Vagina (tissue), 2 donors: ENCODE results near the gene SH2D3C. TPM values are rescaled to one million over a fixed set of nuclear protein-coding genes. Genes with fewer than 3 reads are reported as not detected.

Experiments
- DNase-seq, 2 donors: peaks; one replicate each; pipeline ENCODE4 v3.0.0-alpha.2; 2017; ENCODE audit errors: extremely low spot score in 2 of 2
- H3K27ac ChIP-seq: fragments of 200-600 bp; sonication (generic); one replicate; pipeline ENCODE4 v1.5.1; 2019
- H3K27me3 ChIP-seq: fragments of 200-600 bp; sonication (generic); one replicate; pipeline ENCODE4 v1.5.1; 2019
- H3K36me3 ChIP-seq, 2 donors: fragments of 200-600 bp; sonication (generic); one replicate each; pipeline ENCODE4 v1.5.1; 2017 to 2019
- H3K4me1 ChIP-seq: fragments of 200-600 bp; sonication (generic); one replicate; pipeline ENCODE4 v1.5.1; 2019
- H3K4me3 ChIP-seq, 2 donors: fragments of 200-600 bp; sonication (generic); 1 replicate in 1 of 2; 2 replicates in 1 of 2; pipeline ENCODE4 v1.5.1; 2016 to 2019
- H3K9me3 ChIP-seq: fragments of 200-600 bp; sonication (generic); one replicate; pipeline ENCODE4 v1.5.1; 2019
- CTCF ChIP-seq, 3 experiments: fragments of 450-650 bp in 2 of 3; fragments of 200-600 bp in 1 of 3; sonication (generic) in 1 of 3; IDR thresholded peaks; one replicate each; pipeline ENCODE4 v1.5.1; 2017 to 2019; ENCODE audit warnings: antibody characterized with exemption in 3 of 3, mild to moderate bottlenecking in 2 of 3, moderate library complexity in 2 of 3
- POLR2A ChIP-seq, 2 donors: fragments of 450-650 bp; IDR thresholded peaks; one replicate each; pipeline ENCODE4 v1.6.1; 2017; ENCODE audit warnings: antibody characterized with exemption in 2 of 2, mild to moderate bottlenecking in 2 of 2, moderate library complexity in 2 of 2
- POLR2AphosphoS5 ChIP-seq, 2 donors: sonication (generic); formaldehyde crosslinking; IDR thresholded peaks; one replicate each; pipeline ENCODE4 v1.9.0; 2017; ENCODE audit warnings: antibody characterized with exemption in 2 of 2, mild to moderate bottlenecking in 2 of 2, low read depth in 1 of 2; ENCODE audit not compliant: insufficient read depth in 1 of 2
- intact Hi-C: fragments of 100-400 bp; cut with DNase I; formaldehyde crosslinking; loops from one replicate; pipeline ENCODE4 v1.15.1; 2023
- total RNA-seq: library from RNA; depleted of rRNA; stranded (reverse); fragments of >200 nt; gene quantifications from one replicate; pipeline ENCODE4 v1.2.3, GENCODE V29; 2016

The SH2D3C gene
- total RNA-seq, 1 donor from 2014 or later = 19.6 TPM

- H3K36me3 ChIP-seq = peaks cover 0 to 12% of the 10 kb centered on the region in 2 donors
- H3K4me1 ChIP-seq = peaks cover 15% of the 10 kb centered on the region
- TF ChIP-seq POLR2AphosphoS5 (IDR thresholded peaks at IDR 0.05; ENCODE audit: insufficient read depth in 1 of 2, low read depth in 1 of 2) (no peak), POLR2A (IDR thresholded peaks at IDR 0.05) (no peak), CTCF (IDR thresholded peaks at IDR 0.05) (no peak)
- H3K4me3 ChIP-seq = no peak overlapping the region
- H3K27ac ChIP-seq = no peak overlapping the region
- no peaks in the 10 kb centered on the region for H3K27me3 ChIP-seq
- DNase-seq = no peak
- intact Hi-C loops = loop anchor here (2.0 to 10.0 kb wide), 3 partner anchors 36 to 228 kb away; no protein-coding TSS in a partner anchor
- no peaks in the 10 kb centered on the region for H3K9me3 ChIP-seq
Measured at GRCh38 chr9:127732444-127732843, 46.0 kb downstream of the SH2D3C start.

DNA sequence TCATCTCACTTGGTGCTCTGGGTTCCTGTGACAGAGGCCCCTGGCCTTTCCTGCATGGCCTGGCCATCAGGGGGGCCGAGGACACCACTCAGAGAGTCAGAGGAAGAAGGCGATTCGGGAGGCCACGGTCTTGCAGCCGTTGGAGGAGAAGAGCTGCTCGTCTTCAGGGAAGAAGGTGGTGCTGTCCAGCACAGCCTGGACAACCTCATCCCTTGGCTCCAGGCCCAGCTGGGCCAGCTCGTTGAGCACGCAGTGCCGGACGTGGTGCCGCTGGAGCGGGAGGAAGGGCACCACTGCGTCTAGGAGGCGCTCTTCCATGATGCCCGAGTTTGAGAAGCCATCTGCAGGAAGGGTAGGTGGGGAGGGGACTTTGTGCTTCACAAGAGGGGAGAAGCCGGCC lies 46.5 kb downstream of the SH2D3C start:
- no peaks in the 10 kb centered on the region for H3K9me3 ChIP-seq
- no peak overlapping the region for H3K27ac ChIP-seq
- DNase-seq = no peak

GRCh38 chr9:127730799-127731410 lies 47.6 kb downstream of the SH2D3C start:
- peaks cover 15% of the 10 kb centered on the region for H3K4me1 ChIP-seq
- TF ChIP-seq CTCF (IDR thresholded peaks at IDR 0.05) (no peak), POLR2AphosphoS5 (IDR thresholded peaks at IDR 0.05; ENCODE audit: insufficient read depth in 1 of 2, low read depth in 1 of 2) (no peak), POLR2A (IDR thresholded peaks at IDR 0.05) (no peak)
- H3K9me3 ChIP-seq = no peaks in the 10 kb centered on the region
- no peak for DNase-seq
- H3K36me3 ChIP-seq = peaks cover 0 to 12% of the 10 kb centered on the region in 2 donors
- intact Hi-C loops = loop anchor here (5.0 to 10.0 kb wide), 2 partner anchors 134 to 226 kb away; no protein-coding TSS in a partner anchor
- H3K27ac ChIP-seq = no peak overlapping the region
- H3K27me3 ChIP-seq = no peaks in the 10 kb centered on the region
- no peak overlapping the region for H3K4me3 ChIP-seq

More for the DNA sequence above, 46.5 kb downstream of the SH2D3C start:
- intact Hi-C loops = loop anchor here (2.0 to 10.0 kb wide), 3 partner anchors 35 to 227 kb away; no protein-coding TSS in a partner anchor
- H3K4me3 ChIP-seq = no peak overlapping the region
- peaks cover 15% of the 10 kb centered on the region for H3K4me1 ChIP-seq
- no peaks in the 10 kb centered on the region for H3K27me3 ChIP-seq
- TF ChIP-seq POLR2AphosphoS5 (IDR thresholded peaks at IDR 0.05; ENCODE audit: insufficient read depth in 1 of 2, low read depth in 1 of 2) (no peak), POLR2A (IDR thresholded peaks at IDR 0.05) (no peak), CTCF (IDR thresholded peaks at IDR 0.05) (no peak)
- peaks cover 0 to 12% of the 10 kb centered on the region in 2 donors for H3K36me3 ChIP-seq

DNA sequence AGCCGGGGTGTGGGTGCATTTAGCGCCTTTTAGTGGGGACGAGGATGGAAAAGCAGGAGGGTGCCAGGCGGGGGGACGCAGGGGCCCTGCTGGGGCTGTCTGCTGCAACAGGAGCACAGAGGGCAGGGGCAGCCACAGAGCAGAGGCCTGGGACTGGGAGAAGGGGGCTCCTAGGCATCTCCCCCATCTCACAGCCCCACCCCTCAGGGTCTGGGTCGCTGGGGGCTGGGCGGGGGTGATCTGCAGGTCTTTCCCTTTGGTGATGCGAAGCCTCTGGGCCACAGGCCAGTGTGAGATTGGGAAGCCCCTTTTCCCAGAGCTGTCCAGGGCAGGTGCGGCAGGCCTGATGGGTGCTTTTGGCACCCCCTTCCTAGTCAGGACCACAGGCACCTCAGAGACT lies 48.2 kb downstream of the SH2D3C start:
- Histone ChIP-seq H3K9me3 (no peaks in the 10 kb centered on the region), H3K4me3 (no peak overlapping the region), H3K27ac (no peak overlapping the region), H3K27me3 (no peaks in the 10 kb centered on the region), H3K4me1 (peaks cover 15% of the 10 kb centered on the region), H3K36me3 (peaks cover 0 to 12% of the 10 kb centered on the region in 2 donors)
- TF ChIP-seq POLR2AphosphoS5 (IDR thresholded peaks at IDR 0.05; ENCODE audit: insufficient read depth in 1 of 2, low read depth in 1 of 2) (no peak), CTCF (IDR thresholded peaks at IDR 0.05) (no peak), POLR2A (IDR thresholded peaks at IDR 0.05) (no peak)
- intact Hi-C loops = loop anchor here (5.0 to 10.0 kb wide), 2 partner anchors 133 to 225 kb away; no protein-coding TSS in a partner anchor
- DNase-seq = no peak
